Astrocyte (in vitro differentiated cells and primary cell): Measurements from ENCODE around the gene MOB3C. TPM values are rescaled to one million over a fixed set of nuclear protein-coding genes. Genes with fewer than 3 reads are reported as not detected.

Source experiments
- DNase-seq: peaks from one replicate; pipeline ENCODE4 v3.0.0-alpha.2; 2010; ENCODE audit warnings: low read depth
- FAIRE-seq: peaks from 2 replicates; lab custom pipeline; 2011; peaks lifted over from hg19 to GRCh38; lab: Jason Lieb, UNC
- H2AFZ ChIP-seq: 2 replicates; pipeline ENCODE4 v1.6.0; 2012; ENCODE audit warnings: low read depth, low read length, inconsistent platforms
- H3K27ac ChIP-seq: 2 replicates; pipeline ENCODE4 v1.5.1; 2011; ENCODE audit warnings: low read depth, low read length, inconsistent platforms
- H3K27me3 ChIP-seq: 2 replicates; pipeline ENCODE4 v1.6.0; 2011; ENCODE audit warnings: low read length, inconsistent platforms; ENCODE audit not compliant: insufficient read depth
- H3K36me3 ChIP-seq: 2 replicates; pipeline ENCODE4 v1.5.1; 2011; ENCODE audit warnings: low read length, inconsistent platforms; ENCODE audit not compliant: insufficient read depth
- H3K4me1 ChIP-seq: 2 replicates; pipeline ENCODE4 v1.5.1; 2011; ENCODE audit warnings: low read length, inconsistent platforms; ENCODE audit not compliant: insufficient read depth
- H3K4me2 ChIP-seq: 2 replicates; pipeline ENCODE4 v1.6.0; 2012; ENCODE audit warnings: low read length, inconsistent platforms
- H3K4me3 ChIP-seq: 2 replicates; pipeline ENCODE4 v1.5.1; 2011; ENCODE audit warnings: low read depth, mild to moderate bottlenecking, low read length, inconsistent platforms; ENCODE audit not compliant: insufficient read depth
- H3K79me2 ChIP-seq: 2 replicates; pipeline ENCODE4 v1.6.0; 2012; ENCODE audit warnings: mild to moderate bottlenecking, low read length, inconsistent platforms; ENCODE audit not compliant: insufficient read depth
- H3K9ac ChIP-seq: 2 replicates; pipeline ENCODE4 v1.6.0; 2012; ENCODE audit warnings: mild to moderate bottlenecking, low read length, inconsistent platforms
- H3K9me3 ChIP-seq: 2 replicates; pipeline ENCODE4 v1.5.1; 2012; ENCODE audit warnings: low read depth, mild to moderate bottlenecking, low read length, inconsistent platforms; ENCODE audit not compliant: insufficient read depth
- H4K20me1 ChIP-seq: 2 replicates; pipeline ENCODE4 v1.6.0; 2012; ENCODE audit warnings: low read length, inconsistent platforms; ENCODE audit not compliant: insufficient read depth
- H3K27ac Mint-ChIP-seq: one replicate; pipeline ENCODE4 v1.8.0; 2021; ENCODE audit warnings: mild to moderate bottlenecking, mixed read lengths; ENCODE audit not compliant: unreplicated experiment
- H3K27me3 Mint-ChIP-seq: one replicate; pipeline ENCODE4 v1.8.0; 2021; ENCODE audit warnings: low read depth, mixed read lengths; ENCODE audit not compliant: unreplicated experiment
- H3K36me3 Mint-ChIP-seq: one replicate; pipeline ENCODE4 v1.8.0; 2021; ENCODE audit warnings: low read depth, mixed read lengths; ENCODE audit not compliant: unreplicated experiment
- H3K4me1 Mint-ChIP-seq: one replicate; pipeline ENCODE4 v1.8.0; 2021; ENCODE audit warnings: low read depth, mixed read lengths; ENCODE audit not compliant: unreplicated experiment
- H3K4me3 Mint-ChIP-seq: one replicate; pipeline ENCODE4 v1.8.0; 2021; ENCODE audit warnings: mild to moderate bottlenecking, moderate library complexity, mixed read lengths; ENCODE audit not compliant: unreplicated experiment
- H3K9me3 Mint-ChIP-seq: one replicate; pipeline ENCODE4 v1.8.0; 2021; ENCODE audit warnings: mild to moderate bottlenecking, mixed read lengths; ENCODE audit not compliant: unreplicated experiment
- CTCF ChIP-seq: IDR thresholded peaks from 2 replicates; pipeline ENCODE4 v1.5.1; 2011; ENCODE audit warnings: low read depth, mild to moderate bottlenecking, inconsistent platforms, low read length, moderate library complexity; ENCODE audit not compliant: insufficient read depth
- EZH2 ChIP-seq: IDR thresholded peaks from 2 replicates; pipeline ENCODE4 v1.6.1; 2012; ENCODE audit warnings: mild to moderate bottlenecking, low read length, inconsistent platforms; ENCODE audit not compliant: insufficient read depth
- total RNA-seq: library from RNA; stranded (reverse); gene quantifications from 2 replicates; pipeline ENCODE4 v1.2.1, GENCODE V29; 2021

Gene MOB3C
- total RNA-seq, 1 donor from 2014 or later = 4.8 TPM

- peaks cover 3% of the 10 kb centered on the region for H3K9me3 Mint-ChIP-seq
- no peaks in the 10 kb centered on the region for H3K9me3 ChIP-seq
- peaks cover 12% of the 10 kb centered on the region for H3K4me1 Mint-ChIP-seq
- no peak overlapping the region for H3K4me3 Mint-ChIP-seq
- FAIRE-seq = no peak
- peaks cover 5% of the 10 kb centered on the region for H3K36me3 ChIP-seq
- H3K27me3 ChIP-seq = no peaks in the 10 kb centered on the region
- H3K27ac Mint-ChIP-seq = no peak overlapping the region
- peaks cover 20% of the 10 kb centered on the region for H4K20me1 ChIP-seq
- H3K4me3 ChIP-seq = no peak overlapping the region
- no peak overlapping the region for H3K9ac ChIP-seq
- H3K4me1 ChIP-seq = no peaks in the 10 kb centered on the region
- no peak overlapping the region for H3K27ac ChIP-seq
- TF ChIP-seq EZH2 = no peak
- TF ChIP-seq CTCF = no peak
- H3K27me3 Mint-ChIP-seq = no peaks in the 10 kb centered on the region
- no peak for DNase-seq
- no peaks in the 10 kb centered on the region for H3K79me2 ChIP-seq
- H3K36me3 Mint-ChIP-seq = peaks cover 21% of the 10 kb centered on the region
- no peak overlapping the region for H3K4me2 ChIP-seq
- H2AFZ ChIP-seq = no peak overlapping the region
These were observed 20.6 kb downstream of the MOB3C start for GRCh38 chr1:46596036-46596435.

GRCh38 chr1:46595127-46595526 lies 21.5 kb downstream of the MOB3C start:
- TF ChIP-seq CTCF = no peak
- TF ChIP-seq EZH2 = no peak
- Mint-ChIP-seq H3K36me3 (peaks cover 30% of the 10 kb centered on the region), H3K27me3 (no peaks in the 10 kb centered on the region), H3K4me3 (no peak overlapping the region), H3K9me3 (peaks cover 11% of the 10 kb centered on the region), H3K27ac (no peak overlapping the region), H3K4me1 (peaks cover 12% of the 10 kb centered on the region)
- Histone ChIP-seq H3K36me3 (peaks cover 11% of the 10 kb centered on the region), H3K27ac (no peak overlapping the region), H3K9me3 (no peaks in the 10 kb centered on the region), H2AFZ (no peak overlapping the region), H4K20me1 (peaks cover 16% of the 10 kb centered on the region), H3K27me3 (no peaks in the 10 kb centered on the region), H3K4me3 (no peak overlapping the region), H3K79me2 (no peaks in the 10 kb centered on the region), H3K9ac (no peak overlapping the region), H3K4me2 (no peak overlapping the region), H3K4me1 (no peaks in the 10 kb centered on the region)
- no peak for DNase-seq
- FAIRE-seq = no peak

GRCh38 chr1:46594063-46594462 lies 22.5 kb downstream of the MOB3C start:
- FAIRE-seq (no peak), DNase-seq (no peak)
- TF ChIP-seq CTCF (no peak), EZH2 (no peak)
- Histone ChIP-seq H4K20me1 (peaks cover 6% of the 10 kb centered on the region), H3K36me3 (peaks cover 11% of the 10 kb centered on the region), H3K27ac (no peak overlapping the region), H3K9ac (no peak overlapping the region), H3K4me3 (no peak overlapping the region), H3K4me2 (no peak overlapping the region), H3K27me3 (no peaks in the 10 kb centered on the region), H3K79me2 (no peaks in the 10 kb centered on the region), H3K9me3 (no peaks in the 10 kb centered on the region), H2AFZ (no peak overlapping the region), H3K4me1 (no peaks in the 10 kb centered on the region)
- peaks cover 21% of the 10 kb centered on the region for H3K9me3 Mint-ChIP-seq
- H3K27me3 Mint-ChIP-seq = no peaks in the 10 kb centered on the region
- no peak overlapping the region for H3K27ac Mint-ChIP-seq
- peaks cover 41% of the 10 kb centered on the region for H3K36me3 Mint-ChIP-seq
- H3K4me1 Mint-ChIP-seq = peaks cover 9% of the 10 kb centered on the region
- no peak overlapping the region for H3K4me3 Mint-ChIP-seq
